K562 (cell line): Measurements from ENCODE around the gene SUGP1. TPM values are rescaled to one million over a fixed set of nuclear protein-coding genes. Genes with fewer than 3 reads are reported as not detected.

Experiments
- ASH1L ChIP-seq: fragments of 450-650 bp; IDR thresholded peaks from 2 replicates; pipeline ENCODE4 v1.6.1; 2018; ENCODE audit warnings: borderline replicate concordance, mild to moderate bottlenecking, low read depth; ENCODE audit not compliant: partially characterized antibody
- ATF3 ChIP-seq, 2 experiments: fragments of 450-650 bp in 1 of 2; sonication (generic) in 1 of 2; formaldehyde crosslinking in 1 of 2; IDR thresholded peaks in 1 of 2; conservative IDR thresholded peaks in 1 of 2; 2 replicates each; pipeline versions ENCODE4 v1.6.1 to v1.8.1; 2016 to 2023; ENCODE audit warnings: mild to moderate bottlenecking in 2 of 2, moderate library complexity in 2 of 2, inconsistent platforms in 1 of 2, missing genetic modification reagents in 1 of 2
- CXXC5 ChIP-seq: fragments of 250-450 bp; sonication (Bioruptor Pico); IDR thresholded peaks from 2 replicates; pipeline ENCODE4 v1.8.0; 2022; ENCODE audit warnings: inconsistent platforms, mild to moderate bottlenecking, moderate library complexity
- EWSR1 ChIP-seq: fragments of 450-650 bp; IDR thresholded peaks from 2 replicates; pipeline ENCODE4 v1.6.1; 2018; ENCODE audit warnings: borderline replicate concordance, mild to moderate bottlenecking, low read depth, moderate library complexity; ENCODE audit not compliant: partially characterized antibody
- IRF2 ChIP-seq: sonication (generic); formaldehyde crosslinking; IDR thresholded peaks from 2 replicates; pipeline ENCODE4 v1.8.1; 2022; ENCODE audit warnings: mild to moderate bottlenecking, missing genetic modification reagents
- NFE2 ChIP-seq: IDR thresholded peaks from 2 replicates; pipeline ENCODE4 v1.6.1; 2014; ENCODE audit warnings: antibody characterized with exemption, low read depth
- POLR2AphosphoS5 ChIP-seq: IDR thresholded peaks from 2 replicates; pipeline ENCODE4 v1.6.1; 2011; ENCODE audit warnings: mild to moderate bottlenecking, low read depth, low read length, moderate library complexity; ENCODE audit not compliant: control insufficient read depth, insufficient read depth
- SMAD1 ChIP-seq: fragments of 150-350 bp; IDR thresholded peaks from 2 replicates; pipeline ENCODE4 v1.6.1; 2014; ENCODE audit warnings: low read length, low read depth; ENCODE audit not compliant: partially characterized antibody
- ZNF184 ChIP-seq: sonication (generic); formaldehyde crosslinking; IDR thresholded peaks from 2 replicates; pipeline ENCODE4 v1.5.0; 2020; ENCODE audit warnings: missing genetic modification reagents
- ZNF436 ChIP-seq: fragments of 250-450, 450-650 bp; sonication (Bioruptor Pico); formaldehyde crosslinking; IDR thresholded peaks from 2 replicates; pipeline ENCODE4 v1.7.0; 2020; ENCODE audit warnings: mild to moderate bottlenecking
- polyA plus RNA-seq, 8 experiments: library from polyadenylated mRNA; depleted of rRNA in 4 of 8; stranded (reverse) in 5 of 8; unstranded in 3 of 8; fragments of >200 nt; fragmentation: Nextera tagmentation in 2 of 8; fragmentation: Illumina TruSeq in 1 of 8; extraction: Ambion mirVana in 2 of 8; extraction: Trizol in 1 of 8; gene quantifications; 2 replicates each; pipeline versions ENCODE4 v1.2.1 to v1.2.3, GENCODE V29; 2011 to 2014; ENCODE audit warnings: inconsistent platforms in 1 of 8, missing spikeins in 1 of 8
- total RNA-seq, 7 experiments: library from RNA; depleted of rRNA in 6 of 7; stranded (reverse); fragments of >200 nt in 6 of 7; fragmentation: Illumina TruSeq in 2 of 7; extraction: Trizol in 2 of 7; gene quantifications; 2 replicates each; pipeline versions ENCODE4 v1.2.1 to v1.2.3, GENCODE V29; 2011 to 2021; ENCODE audit warnings: low replicate concordance in 1 of 7
- TF ChIP-seq, protein P1 (sequence below): sonication (generic); formaldehyde crosslinking; IDR thresholded peaks from 2 replicates; pipeline ENCODE4 v1.8.1; 2023; ENCODE audit warnings: mild to moderate bottlenecking, missing genetic modification reagents
- TF ChIP-seq, protein P2 (sequence below): sonication (generic); formaldehyde crosslinking; IDR thresholded peaks from 2 replicates; pipeline ENCODE4 v1.8.1; 2023; ENCODE audit warnings: missing genetic modification reagents, mild to moderate bottlenecking, borderline replicate concordance
- TF ChIP-seq, protein P3 (sequence below): fragments of 450-650 bp; formaldehyde crosslinking; IDR thresholded peaks from 2 replicates; pipeline ENCODE4 v1.4.0; 2020; ENCODE audit warnings: mild to moderate bottlenecking

SUGP1 gene
- total and polyA plus RNA-seq, 9 of the 15 experiments (the other 6 are each of a cell fraction or from before 2014, with no cell fraction given) = 1.0 to 53.3 (median 32.4) TPM

GRCh38 chr19:19320361-19321140, at the start of gene SUGP1, which contains the start of gene MAU2 (continued):
- peak; percentile 81 for TF ChIP-seq IRF2 (CRISPR knock-in tag)
- no peak for TF ChIP-seq ATF3 (IDR thresholded peaks at IDR 0.05)
- TF ChIP-seq ATF3 (CRISPR knock-in tag; conservative IDR thresholded peaks at IDR 0.05) = no peak
- peak; percentile 55 for TF ChIP-seq POLR2AphosphoS5
- peak; percentile 80 for TF ChIP-seq ASH1L
- TF ChIP-seq EWSR1 = no peak
- TF ChIP-seq NFE2 = no peak
- TF ChIP-seq, protein P1, sequence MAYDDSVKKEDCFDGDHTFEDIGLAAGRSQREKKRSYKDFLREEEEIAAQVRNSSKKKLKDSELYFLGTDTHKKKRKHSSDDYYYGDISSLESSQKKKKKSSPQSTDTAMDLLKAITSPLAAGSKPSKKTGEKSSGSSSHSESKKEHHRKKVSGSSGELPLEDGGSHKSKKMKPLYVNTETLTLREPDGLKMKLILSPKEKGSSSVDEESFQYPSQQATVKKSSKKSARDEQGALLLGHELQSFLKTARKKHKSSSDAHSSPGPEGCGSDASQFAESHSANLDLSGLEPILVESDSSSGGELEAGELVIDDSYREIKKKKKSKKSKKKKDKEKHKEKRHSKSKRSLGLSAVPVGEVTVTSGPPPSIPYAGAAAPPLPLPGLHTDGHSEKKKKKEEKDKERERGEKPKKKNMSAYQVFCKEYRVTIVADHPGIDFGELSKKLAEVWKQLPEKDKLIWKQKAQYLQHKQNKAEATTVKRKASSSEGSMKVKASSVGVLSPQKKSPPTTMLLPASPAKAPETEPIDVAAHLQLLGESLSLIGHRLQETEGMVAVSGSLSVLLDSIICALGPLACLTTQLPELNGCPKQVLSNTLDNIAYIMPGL (CRISPR knock-in tag) = no peak
- TF ChIP-seq CXXC5 = peak; percentile 86
- TF ChIP-seq, protein P2, sequence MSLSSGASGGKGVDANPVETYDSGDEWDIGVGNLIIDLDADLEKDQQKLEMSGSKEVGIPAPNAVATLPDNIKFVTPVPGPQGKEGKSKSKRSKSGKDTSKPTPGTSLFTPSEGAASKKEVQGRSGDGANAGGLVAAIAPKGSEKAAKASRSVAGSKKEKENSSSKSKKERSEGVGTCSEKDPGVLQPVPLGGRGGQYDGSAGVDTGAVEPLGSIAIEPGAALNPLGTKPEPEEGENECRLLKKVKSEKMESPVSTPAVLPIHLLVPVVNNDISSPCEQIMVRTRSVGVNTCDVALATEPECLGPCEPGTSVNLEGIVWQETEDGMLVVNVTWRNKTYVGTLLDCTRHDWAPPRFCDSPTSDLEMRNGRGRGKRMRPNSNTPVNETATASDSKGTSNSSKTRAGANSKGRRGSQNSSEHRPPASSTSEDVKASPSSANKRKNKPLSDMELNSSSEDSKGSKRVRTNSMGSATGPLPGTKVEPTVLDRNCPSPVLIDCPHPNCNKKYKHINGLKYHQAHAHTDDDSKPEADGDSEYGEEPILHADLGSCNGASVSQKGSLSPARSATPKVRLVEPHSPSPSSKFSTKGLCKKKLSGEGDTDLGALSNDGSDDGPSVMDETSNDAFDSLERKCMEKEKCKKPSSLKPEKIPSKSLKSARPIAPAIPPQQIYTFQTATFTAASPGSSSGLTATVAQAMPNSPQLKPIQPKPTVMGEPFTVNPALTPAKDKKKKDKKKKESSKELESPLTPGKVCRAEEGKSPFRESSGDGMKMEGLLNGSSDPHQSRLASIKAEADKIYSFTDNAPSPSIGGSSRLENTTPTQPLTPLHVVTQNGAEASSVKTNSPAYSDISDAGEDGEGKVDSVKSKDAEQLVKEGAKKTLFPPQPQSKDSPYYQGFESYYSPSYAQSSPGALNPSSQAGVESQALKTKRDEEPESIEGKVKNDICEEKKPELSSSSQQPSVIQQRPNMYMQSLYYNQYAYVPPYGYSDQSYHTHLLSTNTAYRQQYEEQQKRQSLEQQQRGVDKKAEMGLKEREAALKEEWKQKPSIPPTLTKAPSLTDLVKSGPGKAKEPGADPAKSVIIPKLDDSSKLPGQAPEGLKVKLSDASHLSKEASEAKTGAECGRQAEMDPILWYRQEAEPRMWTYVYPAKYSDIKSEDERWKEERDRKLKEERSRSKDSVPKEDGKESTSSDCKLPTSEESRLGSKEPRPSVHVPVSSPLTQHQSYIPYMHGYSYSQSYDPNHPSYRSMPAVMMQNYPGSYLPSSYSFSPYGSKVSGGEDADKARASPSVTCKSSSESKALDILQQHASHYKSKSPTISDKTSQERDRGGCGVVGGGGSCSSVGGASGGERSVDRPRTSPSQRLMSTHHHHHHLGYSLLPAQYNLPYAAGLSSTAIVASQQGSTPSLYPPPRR = no peak
- TF ChIP-seq, protein P3, sequence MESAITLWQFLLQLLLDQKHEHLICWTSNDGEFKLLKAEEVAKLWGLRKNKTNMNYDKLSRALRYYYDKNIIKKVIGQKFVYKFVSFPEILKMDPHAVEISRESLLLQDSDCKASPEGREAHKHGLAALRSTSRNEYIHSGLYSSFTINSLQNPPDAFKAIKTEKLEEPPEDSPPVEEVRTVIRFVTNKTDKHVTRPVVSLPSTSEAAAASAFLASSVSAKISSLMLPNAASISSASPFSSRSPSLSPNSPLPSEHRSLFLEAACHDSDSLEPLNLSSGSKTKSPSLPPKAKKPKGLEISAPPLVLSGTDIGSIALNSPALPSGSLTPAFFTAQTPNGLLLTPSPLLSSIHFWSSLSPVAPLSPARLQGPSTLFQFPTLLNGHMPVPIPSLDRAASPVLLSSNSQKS (CRISPR knock-in tag) = no peak
- no peak for TF ChIP-seq SMAD1
- TF ChIP-seq ZNF436 (CRISPR knock-in tag) = no peak
- TF ChIP-seq ZNF184 (CRISPR knock-in tag) = no peak
